ENCODE results near the gene TRAM2. TPM values are rescaled to one million over a fixed set of nuclear protein-coding genes. Genes with fewer than 3 reads are reported as not detected.

TRAM2 gene
- total and polyA plus RNA-seq, 9 of the 15 experiments (the other 6 are each of a cell fraction or from before 2014, with no cell fraction given), result 2.6 to 13.3 (median 8.9) TPM

GRCh38 chr6:52499026-52499425 lies 77.8 kb downstream of the TRAM2 start:
- intact Hi-C loops (cut with micrococcal nuclease) (no loop called here), in situ Hi-C loops (cut with MboI) (no loop called here)
- TF ChIP-seq ZNF561 (CRISPR knock-in tag; conservative IDR thresholded peaks at IDR 0.05), result no peak
- no peak for TF ChIP-seq TCF7 (IDR thresholded peaks at IDR 0.05; ENCODE audit: borderline replicate concordance)
- TF ChIP-seq GTF2F1 (IDR thresholded peaks at IDR 0.05; ENCODE audit: low read depth, low read length), result no peak
- no peak for TF ChIP-seq IRF9 (tag; IDR thresholded peaks at IDR 0.05)
- no peak for TF ChIP-seq BDP1 (IDR thresholded peaks at IDR 0.05; ENCODE audit: insufficient read depth, insufficient read length)
- TF ChIP-seq CXXC5 (CRISPR knock-in tag; IDR thresholded peaks at IDR 0.05), result no peak
- TF ChIP-seq NONO (IDR thresholded peaks at IDR 0.05; ENCODE audit: low read depth in 2 of 2, low read length in 1 of 2), result no peak
- no peak for TF ChIP-seq SAFB2 (IDR thresholded peaks at IDR 0.05; ENCODE audit: borderline replicate concordance, low read depth, low read length, severe bottlenecking)
- TF ChIP-seq GATAD2A (IDR thresholded peaks at IDR 0.05), result no peak
- no peak for TF ChIP-seq TGIF2 (CRISPR knock-in tag; IDR thresholded peaks at IDR 0.05)
- no peak for TF ChIP-seq ZFPM2 (CRISPR knock-in tag; IDR thresholded peaks at IDR 0.05)
- no peak for TF ChIP-seq EP400 (IDR thresholded peaks at IDR 0.05)
- no peak for TF ChIP-seq ASH1L (IDR thresholded peaks at IDR 0.05; ENCODE audit: borderline replicate concordance, low read depth, partially characterized antibody)
- TF ChIP-seq, protein P1, sequence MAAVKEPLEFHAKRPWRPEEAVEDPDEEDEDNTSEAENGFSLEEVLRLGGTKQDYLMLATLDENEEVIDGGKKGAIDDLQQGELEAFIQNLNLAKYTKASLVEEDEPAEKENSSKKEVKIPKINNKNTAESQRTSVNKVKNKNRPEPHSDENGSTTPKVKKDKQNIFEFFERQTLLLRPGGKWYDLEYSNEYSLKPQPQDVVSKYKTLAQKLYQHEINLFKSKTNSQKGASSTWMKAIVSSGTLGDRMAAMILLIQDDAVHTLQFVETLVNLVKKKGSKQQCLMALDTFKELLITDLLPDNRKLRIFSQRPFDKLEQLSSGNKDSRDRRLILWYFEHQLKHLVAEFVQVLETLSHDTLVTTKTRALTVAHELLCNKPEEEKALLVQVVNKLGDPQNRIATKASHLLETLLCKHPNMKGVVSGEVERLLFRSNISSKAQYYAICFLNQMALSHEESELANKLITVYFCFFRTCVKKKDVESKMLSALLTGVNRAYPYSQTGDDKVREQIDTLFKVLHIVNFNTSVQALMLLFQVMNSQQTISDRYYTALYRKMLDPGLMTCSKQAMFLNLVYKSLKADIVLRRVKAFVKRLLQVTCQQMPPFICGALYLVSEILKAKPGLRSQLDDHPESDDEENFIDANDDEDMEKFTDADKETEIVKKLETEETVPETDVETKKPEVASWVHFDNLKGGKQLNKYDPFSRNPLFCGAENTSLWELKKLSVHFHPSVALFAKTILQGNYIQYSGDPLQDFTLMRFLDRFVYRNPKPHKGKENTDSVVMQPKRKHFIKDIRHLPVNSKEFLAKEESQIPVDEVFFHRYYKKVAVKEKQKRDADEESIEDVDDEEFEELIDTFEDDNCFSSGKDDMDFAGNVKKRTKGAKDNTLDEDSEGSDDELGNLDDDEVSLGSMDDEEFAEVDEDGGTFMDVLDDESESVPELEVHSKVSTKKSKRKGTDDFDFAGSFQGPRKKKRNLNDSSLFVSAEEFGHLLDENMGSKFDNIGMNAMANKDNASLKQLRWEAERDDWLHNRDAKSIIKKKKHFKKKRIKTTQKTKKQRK (IDR thresholded peaks at IDR 0.05; ENCODE audit: borderline replicate concordance, low read depth, low read length), result no peak
- H2AFZ ChIP-seq (ENCODE audit: low read depth, low read length), result no peak overlapping the region
- no peak overlapping the region for H3K4me2 ChIP-seq (ENCODE audit: insufficient read depth, low read length)
- H3K27me3 ChIP-seq (ENCODE audit: control insufficient read depth in 2 of 2, insufficient read depth in 2 of 2, low read length in 2 of 2), result no peaks in the 10 kb centered on the region
- no peaks in the 10 kb centered on the region for H4K20me1 ChIP-seq (replicated peaks; ENCODE audit: control insufficient read depth, insufficient read depth, low read length)
- WGBS (ENCODE audit: insufficient coverage, low coverage, missing lambda C conversion rate), result 80% methylated on average over 1 of the region's 1 CpG
- DNase-seq (ENCODE audit: extremely low read depth in 1 of 4, low spot score in 3 of 4) (no peak), ATAC-seq (no peak), FAIRE-seq (no peak)
- ChIA-PET POLR2A (interaction anchor here (0.6 to 2.0 kb wide), 6 partner anchors 9 to 80 kb away, joined by 3 to 8 read pairs (median 4); no protein-coding TSS in a partner anchor), CTCF (ENCODE audit: low intra/inter-chr PET ratio) (no interaction called here)
- H3K9ac ChIP-seq (ENCODE audit: insufficient read depth in 1 of 2, low read depth in 2 of 2, low read length in 2 of 2), result no peak overlapping the region
- H3K27ac ChIP-seq (ENCODE audit: extremely low read depth, low read depth, low read length), result no peak overlapping the region
- no peaks in the 10 kb centered on the region for H3K9me3 ChIP-seq (replicated peaks; ENCODE audit: control insufficient read depth, insufficient read depth, low read depth, low read length)
- BruUV-seq (replicated peaks), result no TSS peak
- peaks cover 13% of the 10 kb centered on the region; the same call in 2 of the 3 replicates for H3K36me3 ChIP-seq (ENCODE audit: control insufficient read depth, insufficient read depth, low read length)
- no peaks in the 10 kb centered on the region for H3K79me2 ChIP-seq (ENCODE audit: control insufficient read depth, insufficient read depth, low read length)
- no peak overlapping the region for H3K4me3 ChIP-seq
- H3K9me1 ChIP-seq (ENCODE audit: control insufficient read depth, insufficient read depth, low read length), result no peaks in the 10 kb centered on the region
- peaks cover 10 to 19% of the 10 kb centered on the region in 2 experiments; a peak in 4 of 5 replicates for H3K4me1 ChIP-seq (replicated peaks in 1 of 2; ENCODE audit: control insufficient read depth in 2 of 2, insufficient read depth in 2 of 2, low read length in 2 of 2)
